Testis (tissue), 3 donors: ENCODE data around the gene PTPRD. TPM values are rescaled to one million over a fixed set of nuclear protein-coding genes. Genes with fewer than 3 reads are reported as not detected.

ENCODE experiments used
- DNase-seq: peaks from one replicate; pipeline ENCODE4 v3.0.0-alpha.2; 2019
- H3K27ac ChIP-seq, 2 donors: fragments of 200-600 bp; sonication (generic); one replicate each; pipeline ENCODE4 v1.5.1; 2019
- H3K27me3 ChIP-seq: fragments of 200-600 bp; sonication (generic); one replicate; pipeline ENCODE4 v1.5.1; 2019
- H3K36me3 ChIP-seq: fragments of 200-600 bp; sonication (generic); one replicate; pipeline ENCODE4 v1.5.1; 2017; ENCODE audit warnings: low read depth; ENCODE audit errors: missing control alignments
- H3K4me1 ChIP-seq: fragments of 200-600 bp; sonication (generic); one replicate; pipeline ENCODE4 v1.5.1; 2019
- H3K4me3 ChIP-seq, 2 donors: fragments of 200-600 bp; sonication (generic); one replicate each; pipeline ENCODE4 v1.5.1; 2017 to 2019
- H3K9me3 ChIP-seq: fragments of 200-600 bp; sonication (generic); one replicate; pipeline ENCODE4 v1.5.1; 2017
- CTCF ChIP-seq, 3 experiments: fragments of 450-650 bp in 2 of 3; fragments of 200-600 bp in 1 of 3; sonication (generic) in 1 of 3; IDR thresholded peaks; one replicate each; pipeline ENCODE4 v1.5.1; 2016 to 2019; ENCODE audit warnings: antibody characterized with exemption in 3 of 3, mild to moderate bottlenecking in 2 of 3, moderate library complexity in 1 of 3
- POLR2A ChIP-seq: fragments of 450-650 bp; IDR thresholded peaks from one replicate; pipeline ENCODE4 v1.6.1; 2017; ENCODE audit warnings: antibody characterized with exemption, mild to moderate bottlenecking, moderate library complexity
- WGBS, 2 donors: methylation state at CpG; one replicate each; pipeline ENCODE4 v1.1.5; 2018; 5-methylcytosine and 5-hydroxymethylcytosine counted together
- intact Hi-C: fragments of 100-400 bp; cut with DNase I; formaldehyde crosslinking; loops from one replicate; pipeline ENCODE4 v1.15.1; 2023; ENCODE audit warnings: low total_unique reads
- polyA plus RNA-seq: library from polyadenylated mRNA; stranded (reverse); fragments of 350-450 nt; fragmentation: Illumina TruSeq; extraction: RNeasy Lipid Tissue Mini Kit (QIAGEN cat#74804); gene quantifications from one replicate; pipeline ENCODE4 v1.2.3, GENCODE V29; 2014; ENCODE audit warnings: low read depth, low replicate concordance; ENCODE audit not compliant: insufficient read depth
- total RNA-seq, 2 donors: library from RNA; depleted of rRNA; stranded (reverse); fragments of >200 nt; gene quantifications; one replicate each; pipeline ENCODE4 v1.2.3, GENCODE V29; 2016

PTPRD gene
- total and polyA plus RNA-seq, 3 donors from 2014 or later: 15.4 to 33.6 (median 32.5) TPM

DNA sequence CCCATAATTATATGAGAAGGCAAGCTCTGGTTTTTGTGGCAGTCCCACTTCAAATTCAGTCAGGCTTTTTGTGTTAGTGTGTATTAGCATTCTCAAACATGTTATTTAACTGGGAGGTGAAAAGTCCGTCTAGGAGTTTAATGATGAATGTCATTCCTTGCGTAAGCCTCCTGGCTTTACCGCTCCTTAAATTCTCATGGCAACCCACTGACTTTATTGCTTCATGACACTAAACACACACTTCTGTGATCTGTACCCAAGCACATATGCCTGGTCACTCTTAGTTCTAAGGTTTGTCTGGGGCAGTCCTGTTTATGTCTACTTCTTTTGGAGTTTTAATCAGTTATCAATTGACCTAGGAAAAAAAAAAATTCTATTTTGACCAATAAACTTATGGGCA lies 2135.4 kb downstream of the PTPRD start:
- no peaks in the 10 kb centered on the region for H3K9me3 ChIP-seq
- WGBS, 2 donors: 95 to 99% methylated on average over 3 of the region's 3 CpGs
- no peaks in the 10 kb centered on the region for H3K27me3 ChIP-seq
- no peak for DNase-seq
- TF ChIP-seq POLR2A (no peak), CTCF (IDR thresholded peaks at IDR 0.05) (no peak)
- no peaks in the 10 kb centered on the region for H3K4me1 ChIP-seq
- no peak overlapping the region for H3K4me3 ChIP-seq
- no peaks in the 10 kb centered on the region for H3K36me3 ChIP-seq
- H3K27ac ChIP-seq: no peak overlapping the region
- intact Hi-C loops: no loop called here

DNA sequence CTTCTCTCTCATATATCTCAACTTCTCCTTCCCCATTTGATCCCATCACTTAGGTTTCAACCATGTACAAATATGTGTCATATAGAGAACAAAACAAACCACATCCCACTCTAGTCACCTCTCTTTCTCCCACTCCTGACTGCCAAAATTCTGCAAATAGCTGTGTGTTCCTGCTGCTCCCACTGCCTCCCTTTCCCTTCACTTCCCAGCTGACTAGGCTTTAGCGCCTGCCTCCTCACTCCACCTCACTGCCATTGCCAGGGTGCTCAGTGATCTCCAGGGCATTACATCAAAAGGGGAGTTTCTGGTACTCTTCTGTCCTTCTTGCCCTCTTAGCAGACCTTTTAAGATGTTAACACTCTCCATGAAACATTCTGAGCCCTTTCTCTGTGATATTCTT lies 2137.9 kb downstream of the PTPRD start:
- H3K27ac ChIP-seq: no peak overlapping the region
- H3K4me1 ChIP-seq: no peaks in the 10 kb centered on the region
- 90 to 100% methylated on average over 1 of the region's 1 CpG for WGBS, 2 donors
- DNase-seq: no peak
- no peaks in the 10 kb centered on the region for H3K36me3 ChIP-seq
- no peak overlapping the region for H3K4me3 ChIP-seq
- no peaks in the 10 kb centered on the region for H3K27me3 ChIP-seq
- intact Hi-C loops: no loop called here
- no peaks in the 10 kb centered on the region for H3K9me3 ChIP-seq
- TF ChIP-seq CTCF (IDR thresholded peaks at IDR 0.05) (no peak), POLR2A (no peak)

DNA sequence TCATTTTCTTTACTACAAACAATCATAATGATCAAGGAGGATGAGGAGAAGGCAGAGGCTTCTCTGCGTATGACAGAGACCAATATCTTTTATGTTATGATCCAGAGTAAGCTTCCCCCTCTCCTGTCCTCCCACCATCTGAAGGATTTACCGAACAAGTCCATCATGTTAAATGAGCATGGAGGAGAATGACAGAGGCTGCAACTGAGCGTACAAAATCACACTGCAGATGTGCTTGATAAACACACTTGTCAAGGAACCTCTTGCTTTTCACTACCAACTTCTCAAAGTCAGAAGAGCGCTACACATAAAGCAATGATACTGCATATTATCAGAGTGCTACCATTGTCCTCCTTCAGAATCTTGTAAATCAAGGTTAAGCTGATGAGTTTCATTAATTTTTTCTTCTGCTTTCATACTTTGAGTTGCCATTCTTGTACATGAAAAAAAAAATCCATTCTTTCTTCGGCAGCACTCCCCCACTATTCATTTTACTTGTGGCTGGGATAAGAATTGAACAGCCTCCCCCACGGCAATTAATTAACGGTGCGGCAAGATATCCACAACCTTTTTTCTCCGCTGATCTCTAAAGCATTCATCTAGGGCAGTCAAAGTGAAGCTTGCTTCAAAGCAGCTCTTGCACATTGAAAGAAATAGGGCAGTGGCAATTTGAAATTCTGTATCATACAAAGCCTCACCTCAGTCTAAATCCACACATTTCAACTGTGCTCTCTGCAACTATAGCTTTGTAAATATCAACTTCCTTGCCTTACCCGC lies 2139.4 kb downstream of the PTPRD start:
- intact Hi-C loops: no loop called here
- no peaks in the 10 kb centered on the region for H3K9me3 ChIP-seq
- H3K4me1 ChIP-seq: no peaks in the 10 kb centered on the region
- WGBS, 2 donors: 76 to 88% methylated on average over 10 of the region's 10 CpGs
- H3K27me3 ChIP-seq: no peaks in the 10 kb centered on the region
- DNase-seq: no peak
- TF ChIP-seq POLR2A (no peak), CTCF (IDR thresholded peaks at IDR 0.05) (no peak)
- H3K4me3 ChIP-seq: no peak overlapping the region
- H3K36me3 ChIP-seq: no peaks in the 10 kb centered on the region
- H3K27ac ChIP-seq: no peak overlapping the region

DNA sequence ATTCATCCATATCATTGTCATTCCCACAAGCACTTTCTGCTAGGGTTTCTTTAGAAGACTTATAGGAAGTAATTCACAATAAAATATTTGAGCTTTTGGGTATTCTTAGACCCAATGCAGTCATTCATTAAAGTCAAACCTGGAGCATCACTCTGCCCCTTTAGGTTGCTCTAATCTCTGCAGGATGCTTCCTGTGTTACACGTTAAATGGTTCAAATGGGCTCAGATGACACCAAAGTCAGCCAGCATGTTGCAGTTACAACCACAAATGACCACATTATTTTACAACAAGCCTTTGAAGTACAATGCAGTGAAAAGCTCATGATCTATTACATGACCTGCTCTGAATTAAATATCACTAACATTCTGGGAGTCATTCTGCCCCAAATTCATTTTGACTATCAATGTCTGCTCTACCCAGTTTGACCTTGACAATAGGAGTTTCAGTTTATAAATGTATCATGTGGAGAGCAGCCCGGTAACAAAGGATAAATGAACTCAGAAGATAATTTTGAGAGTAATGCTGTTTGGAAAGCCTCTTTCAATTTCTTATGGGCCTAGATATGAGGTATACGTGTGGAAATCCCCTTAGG lies 2144.7 kb downstream of the PTPRD start:
- 45 to 63% methylated on average over 3 of the region's 3 CpGs for WGBS, 2 donors
- H3K9me3 ChIP-seq: no peaks in the 10 kb centered on the region

More for the DNA sequence above, 2144.7 kb downstream of the PTPRD start:
- Histone ChIP-seq H3K4me3 (no peak overlapping the region), H3K4me1 (no peaks in the 10 kb centered on the region), H3K27ac (no peak overlapping the region), H3K27me3 (no peaks in the 10 kb centered on the region), H3K36me3 (no peaks in the 10 kb centered on the region)
- no peak for TF ChIP-seq CTCF (IDR thresholded peaks at IDR 0.05)
- DNase-seq: no peak
- intact Hi-C loops: no loop called here
